D721Med (cell line): ENCODE data around the gene MSMB.

Experiments
- DNase-seq: peaks from one replicate; pipeline ENCODE4 v3.0.0; 2011; ENCODE audit warnings: low spot score; ENCODE audit not compliant: insufficient read length
- FAIRE-seq: peaks from 2 replicates; lab custom pipeline; 2011; peaks lifted over from hg19 to GRCh38; lab: Jason Lieb, UNC
- CTCF ChIP-seq: IDR thresholded peaks from 2 replicates; pipeline ENCODE4 v1.5.1; 2012; ENCODE audit warnings: mild to moderate bottlenecking, control low read depth; ENCODE audit not compliant: insufficient read depth; ENCODE audit errors: missing control alignments

MSMB gene

GRCh38 chr10:46077731-46078413, 31.8 kb upstream of the MSMB start:
- no peak for TF ChIP-seq CTCF
- DNase-seq = no peak

GRCh38 chr10:46077141-46077554, 31.1 kb upstream of the MSMB start:
- no peak for TF ChIP-seq CTCF
- no peak for DNase-seq
- no peak for FAIRE-seq

More at GRCh38 chr10:46077731-46078413, 31.8 kb upstream of the MSMB start:
- FAIRE-seq = no peak

GRCh38 chr10:46075869-46076268, 29.8 kb upstream of the MSMB start:
- DNase-seq = no peak
- no peak for TF ChIP-seq CTCF
- FAIRE-seq = no peak

GRCh38 chr10:46074196-46074946, 28.3 kb upstream of the MSMB start:
- no peak for FAIRE-seq
- DNase-seq = no peak
- no peak for TF ChIP-seq CTCF

- no peak for DNase-seq
- TF ChIP-seq CTCF = no peak
- FAIRE-seq = no peak
Measured at GRCh38 chr10:46073564-46073963, 27.5 kb upstream of the MSMB start.

GRCh38 chr10:46070749-46071148, 24.7 kb upstream of the MSMB start:
- no peak for DNase-seq
- TF ChIP-seq CTCF = no peak
- no peak for FAIRE-seq
